Measurements from ENCODE around the gene MFAP4. TPM values are rescaled to one million over a fixed set of nuclear protein-coding genes. Genes with fewer than 3 reads are reported as not detected.

MFAP4 gene
- polyA plus RNA-seq, 1 experiment = 122 TPM

GRCh38 chr17:19369107-19369778 is 17.7 kb downstream of the MFAP4 start:
- no peak overlapping the region for H3K4me3 ChIP-seq (ENCODE audit: low read depth, low read length)
- TF ChIP-seq CTCF (IDR thresholded peaks at IDR 0.05; ENCODE audit: low read depth, low read length) = no peak
- no peaks in the 10 kb centered on the region for H3K27me3 ChIP-seq (ENCODE audit: control insufficient read depth, insufficient read depth, low read length)
- POLR2A ChIA-PET = no interaction called here
- H3K9me3 ChIP-seq (ENCODE audit: control insufficient read depth, insufficient read depth, low read length) = no peaks in the 10 kb centered on the region
- H3K27ac ChIP-seq (ENCODE audit: low read depth, low read length) = no peak overlapping the region
- no peak for DNase-seq (ENCODE audit: low read depth, low spot score)
- CTCF ChIA-PET = interaction anchor here (1.3 to 1.8 kb wide), 2 partner anchors 78 to 397 kb away, joined by 5 to 6 read pairs; no protein-coding TSS in a partner anchor

- TF ChIP-seq CTCF (IDR thresholded peaks at IDR 0.05; ENCODE audit: low read depth, low read length) = no peak
- ChIA-PET POLR2A (no interaction called here), CTCF (interaction anchor here (1.3 to 1.8 kb wide), 2 partner anchors 79 to 399 kb away, joined by 5 to 6 read pairs; no protein-coding TSS in a partner anchor)
- Histone ChIP-seq H3K9me3 (ENCODE audit: control insufficient read depth, insufficient read depth, low read length) (no peaks in the 10 kb centered on the region), H3K4me3 (ENCODE audit: low read depth, low read length) (no peak overlapping the region), H3K27ac (ENCODE audit: low read depth, low read length) (no peak overlapping the region), H3K27me3 (ENCODE audit: control insufficient read depth, insufficient read depth, low read length) (no peaks in the 10 kb centered on the region)
- no peak for DNase-seq (ENCODE audit: low read depth, low spot score)
Measured at GRCh38 chr17:19368229-19368628, 18.8 kb downstream of the MFAP4 start.

GRCh38 chr17:19366637-19366972 is 20.4 kb downstream of the MFAP4 start:
- no peak overlapping the region for H3K27ac ChIP-seq (ENCODE audit: low read depth, low read length)
- H3K4me3 ChIP-seq (ENCODE audit: low read depth, low read length) = no peak overlapping the region
- CTCF ChIA-PET = interaction anchor here (1.3 to 4.9 kb wide), 3 partner anchors 11 to 147 kb away, joined by 3 to 99 read pairs (median 5); partner anchors contain the start of gene MAPK7
- POLR2A ChIA-PET = no interaction called here
- no peaks in the 10 kb centered on the region for H3K9me3 ChIP-seq (ENCODE audit: control insufficient read depth, insufficient read depth, low read length)
- no peak for DNase-seq (ENCODE audit: low read depth, low spot score)
- H3K27me3 ChIP-seq (ENCODE audit: control insufficient read depth, insufficient read depth, low read length) = no peaks in the 10 kb centered on the region
- TF ChIP-seq CTCF (IDR thresholded peaks at IDR 0.05; ENCODE audit: low read depth, low read length) = no peak

- no peak overlapping the region for H3K4me3 ChIP-seq (ENCODE audit: low read depth, low read length)
- H3K27me3 ChIP-seq (ENCODE audit: control insufficient read depth, insufficient read depth, low read length) = no peaks in the 10 kb centered on the region
- ChIA-PET CTCF (interaction anchor here (0.6 to 5.2 kb wide), 5 partner anchors 12 to 399 kb away, joined by 3 to 99 read pairs (median 9); partner anchors contain the start of gene MAPK7), POLR2A (interaction anchor here (0.7 to 0.9 kb wide), 2 partner anchors 12 to 19 kb away, joined by 3 to 4 read pairs; partner anchors contain the start of gene MAPK7)
- no peak for DNase-seq (ENCODE audit: low read depth, low spot score)
- H3K27ac ChIP-seq (ENCODE audit: low read depth, low read length) = no peak overlapping the region
- no peaks in the 10 kb centered on the region for H3K9me3 ChIP-seq (ENCODE audit: control insufficient read depth, insufficient read depth, low read length)
- TF ChIP-seq CTCF (IDR thresholded peaks at IDR 0.05; ENCODE audit: low read depth, low read length) = no peak
Measured at GRCh38 chr17:19365833-19366636, 21.0 kb downstream of the MFAP4 start.

GRCh38 chr17:19365499-19365817 is 21.5 kb downstream of the MFAP4 start:
- no peaks in the 10 kb centered on the region for H3K9me3 ChIP-seq (ENCODE audit: control insufficient read depth, insufficient read depth, low read length)
- H3K4me3 ChIP-seq (ENCODE audit: low read depth, low read length) = no peak overlapping the region
- TF ChIP-seq CTCF (IDR thresholded peaks at IDR 0.05; ENCODE audit: low read depth, low read length) = no peak
- ChIA-PET CTCF (interaction anchor here (0.6 to 5.2 kb wide), 5 partner anchors 12 to 399 kb away, joined by 3 to 99 read pairs (median 9); partner anchors contain the start of gene MAPK7), POLR2A (interaction anchor here (0.7 to 0.9 kb wide), 2 partner anchors 12 to 19 kb away, joined by 3 to 4 read pairs; partner anchors contain the start of gene MAPK7)
- no peak for DNase-seq (ENCODE audit: low read depth, low spot score)
- no peaks in the 10 kb centered on the region for H3K27me3 ChIP-seq (ENCODE audit: control insufficient read depth, insufficient read depth, low read length)
- no peak overlapping the region for H3K27ac ChIP-seq (ENCODE audit: low read depth, low read length)

Measured in AG04450 (cell line).